HG03378 (cell line): ENCODE data around the gene ARHGAP11B.
A peak's percentile ranks its signal among the peaks of the same experiment; 100 is the strongest.
"Not testable (repeated sequence)": the region's sequence is repeated elsewhere in the genome, so short reads cannot be mapped to it uniquely, and the experiment has no call there.

Experiments
- ATAC-seq: cut with Tn5 transposase; IDR thresholded peaks from one replicate; pipeline ENCODE4 v1.9.1; 2021; ENCODE audit warnings: mild to moderate bottlenecking, moderate library complexity; ENCODE audit not compliant: unreplicated experiment

Gene ARHGAP11B

GRCh38 chr15:30625436-30626193 lies at the start of gene ARHGAP11B:
Gene ARHGAP11B (plus strand): TSS chr15:30626128.
- peak; percentile 89 for ATAC-seq

- not testable (repeated sequence) for ATAC-seq
Measured at GRCh38 chr15:30579394-30579970, 46.4 kb upstream of the ARHGAP11B start.

DNA sequence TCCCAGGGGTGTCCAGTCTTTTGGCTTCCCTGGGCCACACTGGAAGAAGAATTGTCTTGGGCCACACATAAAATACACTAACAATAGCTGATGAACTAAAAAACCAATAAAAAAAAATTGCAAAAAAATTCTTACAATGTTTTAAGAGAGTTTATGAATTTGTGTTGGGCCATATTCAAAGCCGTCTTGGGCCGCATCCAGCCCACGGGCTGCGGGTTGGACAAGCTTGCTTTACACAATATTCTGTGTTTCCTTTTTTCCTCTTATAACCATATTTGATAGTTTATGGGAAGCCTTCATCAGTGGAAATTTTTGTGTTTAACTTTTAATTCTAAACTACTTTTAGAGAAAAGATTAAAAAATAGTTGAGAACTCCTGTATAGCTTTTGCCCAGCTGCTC lies 45.2 kb upstream of the ARHGAP11B start:
- ATAC-seq = not testable (repeated sequence)

DNA sequence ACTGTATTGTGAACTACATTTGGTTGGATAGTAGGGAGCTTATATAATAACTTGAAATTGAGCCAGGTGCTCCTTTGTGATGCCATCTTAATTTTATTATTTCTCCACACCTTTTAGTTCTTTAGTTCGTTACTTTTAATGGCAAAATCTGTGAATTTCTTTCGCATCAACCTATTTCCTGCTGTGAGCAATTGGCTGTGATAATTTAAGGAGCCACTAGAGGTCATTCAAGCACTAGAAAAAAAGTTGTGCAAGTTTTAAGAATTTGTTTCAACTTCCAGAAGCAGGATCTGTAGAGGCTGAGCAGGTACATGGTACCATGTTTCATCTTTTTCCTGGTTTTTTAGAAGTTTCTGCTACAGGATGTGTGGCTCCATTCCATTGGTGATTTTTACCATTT lies 27.0 kb upstream of the ARHGAP11B start:
- ATAC-seq = not testable (repeated sequence)

GRCh38 chr15:30603796-30604195 lies 22.1 kb upstream of the ARHGAP11B start, which contains the start of gene GOLGA8H:
Gene GOLGA8H (plus strand): TSS chr15:30604028. CDS start chr15:30604126, 98 bp downstream.
- ATAC-seq = not testable (repeated sequence)

DNA sequence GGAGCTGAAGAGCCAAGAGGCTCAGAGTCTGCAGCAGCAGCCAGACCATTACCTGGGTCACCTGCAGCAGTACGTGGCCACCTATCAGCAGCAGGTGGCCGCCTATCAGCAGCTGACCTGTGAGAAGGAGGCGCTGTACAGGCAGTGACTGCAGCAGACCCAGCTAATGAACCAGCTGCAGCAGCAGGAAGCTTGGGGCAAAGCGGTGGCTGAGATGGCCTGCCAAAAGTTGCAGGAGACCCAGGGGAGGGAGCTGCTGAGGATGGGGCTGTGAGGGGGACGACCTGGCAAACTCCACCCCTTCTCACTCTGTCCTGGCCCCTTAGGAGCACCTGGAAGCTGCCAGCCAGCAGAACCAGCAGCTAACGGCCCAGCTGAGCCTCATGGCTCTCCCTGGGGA lies 13.7 kb upstream of the ARHGAP11B start:
- not testable (repeated sequence) for ATAC-seq

DNA sequence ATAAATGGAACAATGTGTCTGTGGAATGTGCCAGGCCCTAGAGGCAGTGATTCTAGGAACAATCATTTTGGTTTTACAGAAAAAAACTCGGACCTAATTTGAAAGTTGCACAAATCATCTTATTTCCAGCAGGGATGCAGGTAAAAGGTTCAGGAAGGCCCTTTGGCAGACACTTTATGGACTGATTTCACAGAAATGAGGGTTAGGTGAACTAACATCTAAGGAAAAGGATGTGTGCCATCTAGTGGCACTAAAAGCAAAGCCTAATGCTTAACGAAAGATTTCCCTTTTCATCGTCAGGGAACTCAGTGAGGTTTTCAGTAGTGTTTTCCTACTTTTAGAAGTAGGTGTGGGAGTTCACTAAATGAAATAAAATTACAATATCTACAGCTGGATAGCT lies 4.6 kb upstream of the ARHGAP11B start:
- not testable (repeated sequence) for ATAC-seq

DNA sequence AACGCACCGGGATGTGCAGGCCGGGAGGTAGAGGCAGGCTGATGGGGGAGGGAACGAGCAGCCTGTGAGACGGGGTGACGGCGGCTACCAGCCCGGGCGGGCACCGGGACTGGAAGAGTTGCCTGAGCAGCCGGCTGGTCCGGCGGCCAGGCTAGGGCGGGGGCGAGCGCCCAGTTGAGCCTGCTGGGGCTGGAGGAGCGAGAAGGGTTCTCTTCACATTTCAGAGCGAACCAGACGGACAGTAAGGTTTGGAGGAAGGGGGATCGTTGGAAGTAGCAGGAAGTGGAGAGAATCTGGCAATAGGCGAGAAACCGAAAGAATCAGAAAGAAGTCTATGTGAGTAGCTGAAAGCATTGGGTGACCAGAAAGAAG lies 252 bp downstream of the ARHGAP11B start:
- ATAC-seq = not testable (repeated sequence)

DNA sequence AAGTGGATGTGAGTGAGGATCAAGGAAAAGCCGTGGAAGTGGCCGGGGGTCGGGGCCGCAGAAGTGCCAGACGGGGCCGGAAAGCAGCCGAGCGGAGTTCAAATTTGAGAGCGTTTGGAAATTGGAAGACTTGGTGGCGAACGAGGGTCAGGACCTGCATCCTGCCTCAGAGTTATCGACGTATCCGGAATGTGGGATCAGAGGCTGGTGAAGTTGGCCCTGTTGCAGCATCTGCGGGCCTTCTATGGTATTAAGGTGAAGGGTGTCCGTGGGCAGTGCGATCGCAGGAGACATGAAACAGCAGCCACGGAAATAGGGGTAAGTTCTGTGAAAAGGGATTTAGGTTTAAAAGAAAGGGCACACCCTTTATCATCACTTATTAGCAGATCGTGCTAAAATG lies 704 bp downstream of the ARHGAP11B start:
- ATAC-seq = not testable (repeated sequence)

DNA sequence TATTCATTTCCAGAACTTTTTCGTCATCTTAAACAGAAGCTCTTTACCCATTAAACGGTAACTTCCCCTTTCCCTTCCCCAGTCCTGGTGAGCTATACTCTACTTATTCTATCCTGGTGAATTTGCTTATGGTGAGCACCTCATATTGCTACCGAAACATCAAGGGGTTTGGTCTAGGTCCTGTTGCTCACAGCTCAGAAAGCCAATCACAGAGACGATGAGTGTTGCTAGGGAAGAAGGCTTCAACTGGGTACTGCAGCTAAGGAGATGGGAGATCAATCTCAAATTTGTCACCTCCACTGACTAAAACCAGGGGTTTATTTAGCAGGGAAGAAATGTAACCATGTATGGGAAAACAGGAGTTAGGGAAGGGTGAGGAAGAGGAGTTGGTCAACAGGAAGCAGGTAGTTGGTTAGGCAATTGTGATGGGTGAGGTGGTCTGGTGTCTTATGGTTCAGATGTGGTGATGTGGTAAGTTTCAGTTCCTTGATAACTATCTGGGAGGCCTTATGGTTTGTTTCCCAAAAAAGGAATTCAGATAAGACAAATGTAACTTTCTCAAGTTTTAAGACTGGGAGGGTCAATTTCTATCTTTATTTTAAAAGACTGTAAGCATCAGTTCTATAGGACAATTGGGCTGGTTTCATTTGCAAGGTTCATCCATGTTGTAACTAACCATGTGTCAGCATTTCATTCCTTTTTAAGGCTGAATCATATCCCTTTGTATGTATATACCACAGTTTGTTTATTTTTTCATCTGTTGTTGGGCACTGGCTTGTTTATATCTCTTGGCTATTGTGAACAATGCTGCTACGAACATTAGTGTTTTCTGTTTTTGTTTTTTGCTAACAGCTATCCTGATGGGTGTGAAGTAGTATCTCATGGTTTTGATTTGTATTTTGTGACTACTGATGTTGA lies 24.3 kb downstream of the ARHGAP11B start:
- peak; percentile 96 for ATAC-seq

DNA sequence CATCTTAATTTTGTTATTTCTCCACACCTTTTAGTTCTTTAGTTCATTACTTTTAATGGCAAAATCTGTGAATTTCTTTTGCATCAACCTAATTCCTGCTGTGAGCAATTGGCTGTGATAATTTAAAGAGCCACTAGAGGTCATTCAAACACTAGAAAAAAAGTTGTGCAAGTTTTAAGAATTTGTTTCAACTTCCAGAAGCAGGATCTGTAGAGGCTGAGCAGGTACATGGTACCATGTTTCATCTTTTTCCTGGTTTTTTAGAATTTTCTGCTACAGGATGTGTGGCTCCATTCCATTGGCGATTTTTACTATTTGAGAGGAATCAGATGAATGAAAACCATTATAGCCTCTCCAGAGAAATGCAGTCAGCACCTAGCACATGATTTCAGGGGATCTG lies 35.2 kb downstream of the ARHGAP11B start:
- ATAC-seq = not testable (repeated sequence)

GRCh38 chr15:30669621-30670020 lies 43.7 kb downstream of the ARHGAP11B start:
- ATAC-seq = not testable (repeated sequence)

GRCh38 chr15:30670056-30670455 lies 44.1 kb downstream of the ARHGAP11B start:
- no peak for ATAC-seq

DNA sequence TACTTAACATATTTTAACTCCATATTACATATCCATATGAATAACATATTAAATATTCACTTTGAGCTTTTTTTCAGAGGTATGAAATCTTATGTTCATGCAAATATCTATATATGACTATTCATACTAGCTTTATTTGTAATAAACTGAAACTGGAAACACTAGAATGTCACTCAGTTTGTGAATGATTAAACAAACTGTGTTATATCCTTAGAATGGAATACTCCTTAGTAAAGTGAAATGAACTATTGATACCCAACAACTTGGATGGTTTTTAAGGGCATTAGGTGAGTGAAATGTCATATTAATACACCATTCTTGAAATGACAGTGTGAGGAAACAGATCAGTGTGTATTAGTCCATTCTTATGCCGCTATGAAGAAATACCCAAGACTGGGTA lies 45.4 kb downstream of the ARHGAP11B start:
- ATAC-seq = no peak

DNA sequence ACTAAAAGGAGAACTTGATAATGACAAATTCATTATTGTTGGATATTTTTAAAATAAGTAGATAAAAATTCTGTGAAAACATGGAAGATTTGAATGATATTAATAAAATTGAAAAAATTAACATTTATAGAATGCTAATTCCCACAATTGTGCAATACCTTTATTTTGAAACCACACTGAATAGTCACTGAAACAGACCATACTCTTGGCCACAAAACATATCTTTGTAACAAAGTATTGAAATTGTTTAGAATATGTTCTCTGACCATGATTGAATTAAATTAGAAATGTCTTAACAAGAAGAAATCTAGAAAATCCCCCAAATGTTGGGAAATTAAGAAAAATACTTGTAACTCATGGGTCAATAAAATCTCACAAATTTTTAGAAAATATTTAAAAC lies 49.2 kb downstream of the ARHGAP11B start:
- no peak for ATAC-seq

DNA sequence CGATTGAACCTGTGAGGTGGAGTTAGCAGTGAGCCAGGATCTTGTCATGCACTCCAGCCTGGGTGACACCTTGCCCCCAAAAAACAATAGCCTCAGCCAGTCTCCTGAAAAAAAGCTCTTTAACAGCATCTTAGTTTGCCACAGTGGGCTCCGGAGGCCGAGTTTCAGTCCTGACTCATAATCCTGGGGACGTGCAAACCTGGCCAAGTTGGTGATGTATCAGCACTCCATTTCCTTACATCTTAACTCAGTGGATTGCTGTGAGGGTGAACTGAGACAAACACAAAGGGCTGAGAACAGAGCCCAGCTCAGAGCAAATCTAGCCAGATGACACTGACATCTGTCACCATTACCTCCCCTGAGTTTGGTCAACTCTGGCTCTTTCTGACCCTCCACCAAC lies 50.0 kb downstream of the ARHGAP11B start:
- not testable (repeated sequence) for ATAC-seq

DNA sequence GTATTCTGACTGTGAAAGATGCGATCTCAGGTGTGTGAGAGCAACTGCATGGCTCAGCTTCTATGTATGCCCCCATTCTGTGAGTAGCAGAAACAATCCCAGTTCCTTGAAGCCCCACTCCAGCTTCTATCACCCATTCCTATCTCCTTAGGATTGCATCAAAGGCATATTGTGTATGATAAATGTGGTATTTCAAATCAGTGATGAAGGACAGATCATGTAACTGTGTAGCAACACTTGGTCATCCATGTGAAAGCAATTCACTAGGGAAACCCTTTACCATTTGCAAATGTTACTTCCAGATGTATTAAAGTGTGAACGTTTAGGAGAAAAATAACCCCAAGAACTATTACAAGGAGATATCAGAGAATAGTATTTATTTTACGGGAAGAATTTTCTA lies 55.1 kb downstream of the ARHGAP11B start:
- not testable (repeated sequence) for ATAC-seq

DNA sequence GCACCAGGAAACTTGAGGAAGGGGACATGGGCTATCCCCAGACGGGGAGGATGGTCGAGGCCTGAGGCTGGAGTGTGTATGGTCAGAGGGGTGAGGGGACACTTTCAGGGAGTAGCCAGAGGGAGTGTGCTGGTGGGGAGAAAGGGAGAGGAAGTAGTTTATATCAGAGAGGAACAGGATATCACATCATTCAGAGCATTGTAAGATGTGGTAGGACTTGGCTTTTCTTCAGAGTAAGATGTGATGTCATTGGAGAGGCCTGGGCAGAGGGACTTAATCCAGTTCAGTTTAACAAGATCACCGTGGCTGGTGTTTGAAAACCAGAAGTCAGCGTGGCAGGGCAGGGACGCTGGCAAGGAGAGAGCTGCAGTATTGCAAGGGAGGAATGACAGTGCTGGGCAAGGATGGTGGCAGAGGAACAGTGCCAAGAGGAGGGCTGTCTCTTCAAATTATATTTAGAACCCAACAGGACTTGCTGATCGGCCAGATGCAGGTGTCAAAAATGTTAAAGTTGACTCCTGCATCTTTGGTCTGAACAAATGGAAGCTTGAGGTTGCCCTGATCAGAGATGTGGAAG lies 59.9 kb downstream of the ARHGAP11B start:
- not testable (repeated sequence) for ATAC-seq

- not testable (repeated sequence) for ATAC-seq
Measured at GRCh38 chr15:30686651-30687050, 60.7 kb downstream of the ARHGAP11B start.
